Fibroblast of skin of scalp (primary cell): Measurements from ENCODE around the gene OSBP2.

ENCODE experiments used
- DNase-seq: peaks from one replicate; pipeline ENCODE4 v3.0.0-alpha.2; 2013

The OSBP2 gene

GRCh38 chr22:30882184-30882717 is 187.6 kb downstream of the OSBP2 start:
- DNase-seq: no peak

GRCh38 chr22:30882974-30883533 is 188.4 kb downstream of the OSBP2 start:
- no peak for DNase-seq

- no peak for DNase-seq
Measured at GRCh38 chr22:30883586-30884145, 189.0 kb downstream of the OSBP2 start.

- DNase-seq: no peak
Measured at GRCh38 chr22:30884211-30885000, 189.7 kb downstream of the OSBP2 start.

- DNase-seq: no peak
Measured at GRCh38 chr22:30885001-30885366, 190.3 kb downstream of the OSBP2 start.

GRCh38 chr22:30885591-30885990 is 190.9 kb downstream of the OSBP2 start:
- no peak for DNase-seq

- DNase-seq: no peak
Measured at GRCh38 chr22:30887453-30887852, 192.8 kb downstream of the OSBP2 start.

GRCh38 chr22:30887861-30888260 is 193.2 kb downstream of the OSBP2 start:
- DNase-seq: no peak

GRCh38 chr22:30889268-30889995 is 194.8 kb downstream of the OSBP2 start:
- DNase-seq: no peak

- no peak for DNase-seq
Measured at GRCh38 chr22:30889996-30890480, 195.4 kb downstream of the OSBP2 start.

- peak; percentile 21 for DNase-seq
Measured at GRCh38 chr22:30890686-30891442, 196.2 kb downstream of the OSBP2 start.

GRCh38 chr22:30891443-30891755 is 196.7 kb downstream of the OSBP2 start:
- no peak for DNase-seq

GRCh38 chr22:30891781-30892180 is 197.1 kb downstream of the OSBP2 start:
- no peak for DNase-seq

GRCh38 chr22:30892286-30892685 is 197.6 kb downstream of the OSBP2 start:
- no peak for DNase-seq

- no peak for DNase-seq
Measured at GRCh38 chr22:30892731-30893221, 198.1 kb downstream of the OSBP2 start.

GRCh38 chr22:30893434-30894370 is 199.0 kb downstream of the OSBP2 start:
- no peak for DNase-seq

GRCh38 chr22:30894371-30894740 is 199.7 kb downstream of the OSBP2 start:
- peak; percentile 15 for DNase-seq

GRCh38 chr22:30902496-30903357 is 208.1 kb downstream of the OSBP2 start:
- DNase-seq: no peak

GRCh38 chr22:30903876-30904460 is 209.3 kb downstream of the OSBP2 start:
- no peak for DNase-seq
